Bronchial epithelial cell (primary cell): ENCODE data around the gene B3GALT6. TPM values are rescaled to one million over a fixed set of nuclear protein-coding genes. Genes with fewer than 3 reads are reported as not detected.
A peak's percentile ranks its signal among the peaks of the same experiment; 100 is the strongest.

Experiments used
- DNase-seq: peaks from one replicate; pipeline ENCODE4 v3.0.0-alpha.2; 2010; ENCODE audit warnings: low read depth
- FAIRE-seq: peaks from 2 replicates; lab custom pipeline; 2011; peaks lifted over from hg19 to GRCh38; lab: Jason Lieb, UNC
- H3K27me3 ChIP-seq: 2 replicates; pipeline ENCODE4 v1.5.1; 2011; ENCODE audit warnings: low read length; ENCODE audit not compliant: control insufficient read depth, insufficient read depth
- H3K36me3 ChIP-seq: 2 replicates; pipeline ENCODE4 v1.5.1; 2011; ENCODE audit warnings: low read length; ENCODE audit not compliant: control insufficient read depth, insufficient read depth
- H3K4me3 ChIP-seq: 2 replicates; pipeline ENCODE4 v1.5.1; 2011; ENCODE audit warnings: mild to moderate bottlenecking, low read depth, low read length, control low read depth
- total RNA-seq: library from RNA; depleted of rRNA; stranded (reverse); fragments of >200 nt; gene quantifications from 2 replicates; pipeline ENCODE4 v1.2.1, GENCODE V29; 2014
- TF ChIP-seq, protein P1 (sequence below): IDR thresholded peaks from 2 replicates; pipeline ENCODE4 v1.5.1; 2011; ENCODE audit warnings: mild to moderate bottlenecking, moderate library complexity, low read length, control low read depth, inconsistent platforms; ENCODE audit not compliant: insufficient read depth, severe bottlenecking

B3GALT6 gene
- 19.1 and 24.5 TPM in 2 replicates for total RNA-seq

GRCh38 chr1:1232208-1232795, at the start of gene B3GALT6:
TSS of gene B3GALT6 (plus strand) at chr1:1232237. CDS start at chr1:1232279, 42 bp downstream.
- no peak for FAIRE-seq

GRCh38 chr1:1182491-1183220, 49.4 kb upstream of the B3GALT6 start:
- TF ChIP-seq, protein P1, sequence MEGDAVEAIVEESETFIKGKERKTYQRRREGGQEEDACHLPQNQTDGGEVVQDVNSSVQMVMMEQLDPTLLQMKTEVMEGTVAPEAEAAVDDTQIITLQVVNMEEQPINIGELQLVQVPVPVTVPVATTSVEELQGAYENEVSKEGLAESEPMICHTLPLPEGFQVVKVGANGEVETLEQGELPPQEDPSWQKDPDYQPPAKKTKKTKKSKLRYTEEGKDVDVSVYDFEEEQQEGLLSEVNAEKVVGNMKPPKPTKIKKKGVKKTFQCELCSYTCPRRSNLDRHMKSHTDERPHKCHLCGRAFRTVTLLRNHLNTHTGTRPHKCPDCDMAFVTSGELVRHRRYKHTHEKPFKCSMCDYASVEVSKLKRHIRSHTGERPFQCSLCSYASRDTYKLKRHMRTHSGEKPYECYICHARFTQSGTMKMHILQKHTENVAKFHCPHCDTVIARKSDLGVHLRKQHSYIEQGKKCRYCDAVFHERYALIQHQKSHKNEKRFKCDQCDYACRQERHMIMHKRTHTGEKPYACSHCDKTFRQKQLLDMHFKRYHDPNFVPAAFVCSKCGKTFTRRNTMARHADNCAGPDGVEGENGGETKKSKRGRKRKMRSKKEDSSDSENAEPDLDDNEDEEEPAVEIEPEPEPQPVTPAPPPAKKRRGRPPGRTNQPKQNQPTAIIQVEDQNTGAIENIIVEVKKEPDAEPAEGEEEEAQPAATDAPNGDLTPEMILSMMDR = no peak
- FAIRE-seq = no peak
- no peaks in the 10 kb centered on the region for H3K36me3 ChIP-seq
- no peak overlapping the region for H3K4me3 ChIP-seq
- no peaks in the 10 kb centered on the region for H3K27me3 ChIP-seq
- DNase-seq = no peak

More at GRCh38 chr1:1232208-1232795, at the start of gene B3GALT6:
- Histone ChIP-seq H3K27me3 (no peaks in the 10 kb centered on the region), H3K36me3 (peaks cover 18% of the 10 kb centered on the region), H3K4me3 (peak within 1 kb of the TSS; percentile 93)
- DNase-seq = no peak
- TF ChIP-seq, protein P1 = no peak

- DNase-seq (no peak), FAIRE-seq (no peak)
- Histone ChIP-seq H3K4me3 (no peak overlapping the region), H3K27me3 (no peaks in the 10 kb centered on the region), H3K36me3 (no peaks in the 10 kb centered on the region)
- TF ChIP-seq, protein P1 = no peak
Observed at GRCh38 chr1:1183221-1183747, 48.8 kb upstream of the B3GALT6 start.

DNA sequence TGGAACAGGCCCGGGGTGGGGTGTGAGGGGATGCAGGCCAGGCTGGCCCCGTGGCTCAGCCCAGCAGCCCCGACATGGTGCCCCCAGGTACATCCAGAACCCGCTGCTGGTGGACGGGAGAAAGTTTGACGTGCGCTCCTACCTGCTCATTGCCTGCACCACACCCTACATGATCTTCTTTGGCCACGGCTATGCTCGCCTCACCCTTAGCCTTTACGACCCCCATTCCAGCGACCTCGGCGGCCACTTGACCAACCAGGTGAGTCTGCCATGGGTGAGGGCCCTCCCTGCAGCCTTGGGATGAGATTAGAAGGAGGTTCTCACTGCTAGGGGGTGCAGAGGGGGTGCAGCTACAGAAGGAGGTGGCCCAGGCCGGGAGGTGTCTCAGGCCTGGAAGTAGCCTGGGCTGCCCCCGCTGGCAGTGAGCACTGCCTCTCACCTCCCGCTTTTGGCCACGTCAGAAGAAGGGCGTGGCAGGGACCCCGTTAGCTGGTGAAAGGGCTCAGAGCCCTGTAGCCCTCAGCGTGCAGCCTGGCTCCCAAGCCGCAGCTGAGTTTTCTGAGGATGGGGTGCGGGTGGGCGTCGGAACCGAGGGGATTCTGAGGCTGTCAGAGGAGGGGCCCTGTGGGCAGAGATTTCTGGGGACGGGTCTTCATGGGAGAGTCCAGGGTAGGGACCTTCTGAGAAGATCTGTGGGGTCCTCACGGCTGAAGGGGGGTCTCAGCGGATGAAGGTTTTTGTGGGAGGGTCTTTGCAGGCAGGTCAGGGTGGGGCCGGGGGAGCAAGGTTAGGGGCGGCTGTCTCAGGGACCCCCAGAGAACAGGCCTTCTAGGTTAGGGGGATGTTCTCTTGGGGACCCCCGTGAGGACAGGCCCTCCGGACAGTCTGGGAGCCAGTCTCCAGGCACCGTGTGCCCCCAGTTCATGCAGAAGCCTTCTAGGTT, 47.9 kb upstream of the B3GALT6 start:
- Histone ChIP-seq H3K4me3 (no peak overlapping the region), H3K36me3 (no peaks in the 10 kb centered on the region), H3K27me3 (no peaks in the 10 kb centered on the region)
- DNase-seq (no peak), FAIRE-seq (no peak)
- TF ChIP-seq, protein P1 = no peak

DNA sequence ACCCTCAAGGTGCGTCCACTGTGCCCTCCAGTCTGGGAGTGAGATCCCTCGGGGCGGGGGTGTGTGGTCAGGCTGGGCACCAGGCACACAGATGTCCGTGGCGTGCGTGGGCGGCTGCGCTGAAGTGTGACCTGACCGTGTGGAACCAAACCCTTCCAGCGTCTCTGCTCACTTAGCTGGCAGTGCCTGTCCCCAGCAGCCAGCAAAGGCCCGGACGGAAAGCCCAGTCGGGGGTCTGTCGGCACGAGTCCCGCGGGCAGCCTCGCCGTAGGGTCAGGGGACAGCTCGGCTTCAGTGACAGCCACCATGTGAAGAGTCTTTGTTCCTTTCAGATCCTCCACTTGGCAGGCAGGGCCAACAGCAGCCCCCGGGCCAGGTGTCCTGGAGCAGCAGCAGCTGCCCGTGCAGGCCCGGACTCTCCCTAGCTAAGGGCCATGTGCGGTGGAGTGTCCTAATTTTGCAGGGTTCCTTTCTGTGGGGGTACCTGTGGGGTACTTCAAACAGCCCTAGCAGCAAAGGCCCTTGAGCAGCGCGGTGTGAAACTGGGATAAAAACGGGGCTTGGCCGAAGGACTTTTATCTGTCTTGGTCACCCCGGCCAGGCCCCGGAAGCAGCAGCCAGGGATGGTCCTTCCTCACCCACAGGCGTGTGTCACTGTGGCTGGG, 46.8 kb upstream of the B3GALT6 start:
- no peaks in the 10 kb centered on the region for H3K36me3 ChIP-seq
- TF ChIP-seq, protein P1 = no peak
- H3K4me3 ChIP-seq = no peak overlapping the region
- no peaks in the 10 kb centered on the region for H3K27me3 ChIP-seq
- FAIRE-seq = no peak
- DNase-seq = no peak
